Measurements from ENCODE around the gene SLC35E4. TPM values are rescaled to one million over a fixed set of nuclear protein-coding genes. Genes with fewer than 3 reads are reported as not detected.

Gene SLC35E4
- total RNA-seq, 1 donor from 2014 or later = 3.7 TPM

- DNase-seq (ENCODE audit: low spot score) = no peak
These were observed 51.8 kb downstream of the SLC35E4 start for GRCh38 chr22:30687358-30687757.

- DNase-seq (ENCODE audit: low spot score) = no peak
These were observed 54.0 kb downstream of the SLC35E4 start for GRCh38 chr22:30689622-30690021.

- no peak for DNase-seq (ENCODE audit: low spot score)
These were observed 55.6 kb downstream of the SLC35E4 start for GRCh38 chr22:30691204-30691603.

DNA sequence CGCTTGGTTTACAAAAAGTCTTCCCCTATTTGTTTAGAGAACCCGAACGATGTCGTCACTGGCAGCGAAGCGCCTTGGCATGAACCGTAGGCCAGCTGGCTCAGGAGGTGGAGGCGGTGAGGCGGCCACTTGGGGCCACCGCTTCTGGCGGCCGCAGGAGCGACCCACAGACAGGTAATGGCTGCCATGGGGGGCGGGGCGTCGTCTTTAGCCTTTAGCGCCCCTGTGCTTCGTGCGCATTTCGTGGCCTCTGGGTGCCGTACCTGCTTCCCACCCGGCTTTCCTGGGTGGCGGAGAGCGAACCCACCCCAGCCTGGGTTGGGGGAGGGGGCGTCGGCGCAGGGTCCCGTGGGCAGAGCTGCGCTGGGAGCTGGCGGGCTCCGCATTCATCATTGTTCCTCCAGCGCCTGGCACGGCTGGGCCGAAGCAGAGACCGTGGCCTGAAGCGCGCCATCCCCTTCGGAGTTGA lies 58.6 kb downstream of the SLC35E4 start:
- DNase-seq (ENCODE audit: low spot score) = no peak

- peak; percentile 87 for DNase-seq (ENCODE audit: low spot score)
These were observed 59.2 kb downstream of the SLC35E4 start, which contains the start of gene OSBP2 for GRCh38 chr22:30694640-30695350. Gene OSBP2, plus strand, starts transcription at chr22:30694874. Its CDS starts 36 bp downstream, at chr22:30694910.

DNA sequence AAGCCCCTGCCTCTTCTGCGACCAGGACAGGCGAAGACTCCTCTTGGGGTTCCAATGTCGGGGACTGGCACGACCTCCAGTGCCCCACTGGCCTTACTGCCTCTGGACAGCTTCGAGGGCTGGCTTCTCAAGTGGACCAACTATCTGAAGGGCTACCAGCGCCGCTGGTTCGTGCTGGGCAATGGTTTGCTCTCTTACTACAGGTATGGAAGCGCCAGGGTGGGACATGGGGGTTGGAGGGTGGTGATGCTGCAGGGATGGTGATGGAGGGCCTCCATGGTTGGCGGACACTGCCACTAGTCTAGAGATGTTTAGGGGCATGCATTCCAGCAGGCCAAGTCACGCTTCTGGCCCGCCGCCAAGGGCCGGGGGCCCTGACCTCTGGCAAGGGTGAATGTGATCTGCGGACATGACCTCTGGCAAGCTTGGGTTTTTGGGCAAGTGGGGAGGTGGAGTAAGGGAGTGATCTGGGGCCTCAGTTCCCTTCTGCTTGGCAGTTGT lies 59.8 kb downstream of the SLC35E4 start:
- no peak for DNase-seq (ENCODE audit: low spot score)

DNA sequence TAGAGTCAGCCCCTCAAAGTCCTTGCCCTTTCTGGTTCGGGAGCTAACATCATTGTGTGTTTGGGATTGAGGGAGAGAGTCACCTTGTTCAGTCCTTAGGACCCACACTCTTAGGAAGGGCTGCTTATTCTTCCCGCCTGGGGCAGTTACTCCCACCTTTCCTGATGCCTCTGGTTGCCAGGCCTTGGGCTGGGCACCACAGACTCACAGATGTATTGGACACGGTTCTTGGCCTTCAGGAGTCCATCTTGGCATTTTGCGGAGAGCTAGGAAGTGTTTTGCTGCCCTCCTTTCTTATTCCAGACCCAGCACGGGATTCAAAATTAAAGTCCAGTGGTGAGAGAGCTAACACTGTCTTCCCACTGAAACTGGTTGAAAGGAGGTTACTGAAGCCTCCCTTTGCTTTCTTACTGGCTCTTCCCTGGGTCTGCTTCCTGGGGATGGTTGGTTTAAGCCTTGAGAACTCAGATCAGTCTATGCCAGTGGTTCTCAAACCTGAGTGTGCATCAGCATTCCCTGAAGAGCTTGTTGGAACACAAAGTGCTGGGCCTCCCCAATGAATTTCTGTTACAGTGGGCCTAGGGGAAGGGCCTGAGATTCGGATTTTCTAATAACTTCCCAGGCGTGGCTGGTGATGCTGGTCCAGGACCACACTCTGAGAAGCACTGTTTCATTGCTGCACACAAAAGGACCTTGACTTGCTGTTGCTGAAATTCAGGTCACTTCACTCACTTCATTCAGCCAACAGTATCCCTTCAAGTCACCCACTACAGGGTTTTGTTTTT lies 60.5 kb downstream of the SLC35E4 start:
- peak; percentile 55 for DNase-seq (ENCODE audit: low spot score)

Other genes starting within 250 kb of the SLC35E4 start
- gene RNF215, start 248.4 kb upstream of the SLC35E4 start, total RNA-seq = 9.1 TPM
- gene SEC14L2, start 238.8 kb upstream of the SLC35E4 start, total RNA-seq = 3.4 TPM
- gene MTFP1, start 210.0 kb upstream of the SLC35E4 start, total RNA-seq = 13.3 TPM
- not detected for gene SEC14L3, start 163.8 kb upstream of the SLC35E4 start, total RNA-seq
- not detected for gene SEC14L4, start 130.1 kb upstream of the SLC35E4 start, total RNA-seq
- not detected for gene SEC14L6, start 89.0 kb upstream of the SLC35E4 start, total RNA-seq
- gene GAL3ST1, start 61.1 kb upstream of the SLC35E4 start, total RNA-seq = not detected
- 59.4 TPM for gene PES1, start 43.9 kb upstream of the SLC35E4 start, total RNA-seq
- gene TCN2, start 28.6 kb upstream of the SLC35E4 start, total RNA-seq = 46.5 TPM
- gene DUSP18, start 32.1 kb downstream of the SLC35E4 start, total RNA-seq = 6.8 TPM
- 1.4 TPM for gene OSBP2, start 59.1 kb downstream of the SLC35E4 start, total RNA-seq